ENCODE results near the gene DCPS. TPM values are rescaled to one million over a fixed set of nuclear protein-coding genes. Genes with fewer than 3 reads are reported as not detected.

DCPS gene
- total RNA-seq, 1 donor = 6.2 TPM

- peaks cover 20% of the 10 kb centered on the region for H3K4me1 ChIP-seq (ENCODE audit: insufficient read depth, low read length)
- no peaks in the 10 kb centered on the region for H3K27me3 ChIP-seq (ENCODE audit: insufficient read depth, low read length)
- H3K9me3 ChIP-seq (ENCODE audit: low read depth, low read length) = no peaks in the 10 kb centered on the region
- H3K4me3 ChIP-seq (ENCODE audit: low read length) = no peak overlapping the region
These were observed 25.9 kb downstream of the DCPS start for GRCh38 chr11:126329644-126330211.

- H3K4me1 ChIP-seq (ENCODE audit: insufficient read depth, low read length) = peaks cover 36% of the 10 kb centered on the region
- no peaks in the 10 kb centered on the region for H3K9me3 ChIP-seq (ENCODE audit: low read depth, low read length)
- H3K4me3 ChIP-seq (ENCODE audit: low read length) = no peak overlapping the region
- H3K27me3 ChIP-seq (ENCODE audit: insufficient read depth, low read length) = no peaks in the 10 kb centered on the region
These were observed 27.4 kb downstream of the DCPS start for GRCh38 chr11:126331286-126331685.

GRCh38 chr11:126332221-126332711, 28.4 kb downstream of the DCPS start:
- H3K27me3 ChIP-seq (ENCODE audit: insufficient read depth, low read length) = no peaks in the 10 kb centered on the region
- no peaks in the 10 kb centered on the region for H3K9me3 ChIP-seq (ENCODE audit: low read depth, low read length)
- no peak overlapping the region for H3K4me3 ChIP-seq (ENCODE audit: low read length)
- H3K4me1 ChIP-seq (ENCODE audit: insufficient read depth, low read length) = peaks cover 46% of the 10 kb centered on the region

- Histone ChIP-seq H3K4me1 (ENCODE audit: insufficient read depth, low read length) (peaks cover 46% of the 10 kb centered on the region), H3K4me3 (ENCODE audit: low read length) (no peak overlapping the region), H3K27me3 (ENCODE audit: insufficient read depth, low read length) (no peaks in the 10 kb centered on the region), H3K9me3 (ENCODE audit: low read depth, low read length) (no peaks in the 10 kb centered on the region)
These were observed 29.3 kb downstream of the DCPS start for GRCh38 chr11:126333142-126333541.

GRCh38 chr11:126334659-126335462, 31.0 kb downstream of the DCPS start:
- H3K27me3 ChIP-seq (ENCODE audit: insufficient read depth, low read length) = no peaks in the 10 kb centered on the region
- H3K9me3 ChIP-seq (ENCODE audit: low read depth, low read length) = no peaks in the 10 kb centered on the region
- H3K4me3 ChIP-seq (ENCODE audit: low read length) = no peak overlapping the region
- peaks cover 40% of the 10 kb centered on the region for H3K4me1 ChIP-seq (ENCODE audit: insufficient read depth, low read length)

GRCh38 chr11:126335463-126335760, 31.6 kb downstream of the DCPS start:
- Histone ChIP-seq H3K27me3 (ENCODE audit: insufficient read depth, low read length) (no peaks in the 10 kb centered on the region), H3K4me3 (ENCODE audit: low read length) (no peak overlapping the region), H3K4me1 (ENCODE audit: insufficient read depth, low read length) (peaks cover 40% of the 10 kb centered on the region), H3K9me3 (ENCODE audit: low read depth, low read length) (no peaks in the 10 kb centered on the region)

- Histone ChIP-seq H3K4me3 (ENCODE audit: low read length) (no peak overlapping the region), H3K27me3 (ENCODE audit: insufficient read depth, low read length) (no peaks in the 10 kb centered on the region), H3K4me1 (ENCODE audit: insufficient read depth, low read length) (peaks cover 37% of the 10 kb centered on the region), H3K9me3 (ENCODE audit: low read depth, low read length) (no peaks in the 10 kb centered on the region)
These were observed 32.3 kb downstream of the DCPS start for GRCh38 chr11:126336138-126336541.

GRCh38 chr11:126336671-126337101, 32.8 kb downstream of the DCPS start:
- Histone ChIP-seq H3K27me3 (ENCODE audit: insufficient read depth, low read length) (no peaks in the 10 kb centered on the region), H3K4me1 (ENCODE audit: insufficient read depth, low read length) (peaks cover 34% of the 10 kb centered on the region), H3K9me3 (ENCODE audit: low read depth, low read length) (no peaks in the 10 kb centered on the region), H3K4me3 (ENCODE audit: low read length) (no peak overlapping the region)

GRCh38 chr11:126337126-126337473, 33.2 kb downstream of the DCPS start:
- no peak overlapping the region for H3K4me3 ChIP-seq (ENCODE audit: low read length)
- H3K9me3 ChIP-seq (ENCODE audit: low read depth, low read length) = no peaks in the 10 kb centered on the region
- peaks cover 34% of the 10 kb centered on the region for H3K4me1 ChIP-seq (ENCODE audit: insufficient read depth, low read length)
- H3K27me3 ChIP-seq (ENCODE audit: insufficient read depth, low read length) = no peaks in the 10 kb centered on the region

GRCh38 chr11:126337474-126338241, 33.8 kb downstream of the DCPS start:
- no peaks in the 10 kb centered on the region for H3K27me3 ChIP-seq (ENCODE audit: insufficient read depth, low read length)
- H3K9me3 ChIP-seq (ENCODE audit: low read depth, low read length) = no peaks in the 10 kb centered on the region
- H3K4me3 ChIP-seq (ENCODE audit: low read length) = no peak overlapping the region

GRCh38 chr11:126338346-126339055, 34.6 kb downstream of the DCPS start:
- H3K9me3 ChIP-seq (ENCODE audit: low read depth, low read length) = no peaks in the 10 kb centered on the region
- H3K4me1 ChIP-seq (ENCODE audit: insufficient read depth, low read length) = peaks cover 35% of the 10 kb centered on the region
- H3K27me3 ChIP-seq (ENCODE audit: insufficient read depth, low read length) = no peaks in the 10 kb centered on the region
- no peak overlapping the region for H3K4me3 ChIP-seq (ENCODE audit: low read length)

More at GRCh38 chr11:126337474-126338241, 33.8 kb downstream of the DCPS start:
- peaks cover 35% of the 10 kb centered on the region for H3K4me1 ChIP-seq (ENCODE audit: insufficient read depth, low read length)

- Histone ChIP-seq H3K9me3 (ENCODE audit: low read depth, low read length) (no peaks in the 10 kb centered on the region), H3K4me3 (ENCODE audit: low read length) (no peak overlapping the region), H3K4me1 (ENCODE audit: insufficient read depth, low read length) (peaks cover 35% of the 10 kb centered on the region), H3K27me3 (ENCODE audit: insufficient read depth, low read length) (no peaks in the 10 kb centered on the region)
These were observed 35.4 kb downstream of the DCPS start for GRCh38 chr11:126339073-126339862.

GRCh38 chr11:126339863-126340434, 36.1 kb downstream of the DCPS start:
- H3K4me3 ChIP-seq (ENCODE audit: low read length) = no peak overlapping the region
- peaks cover 37% of the 10 kb centered on the region for H3K4me1 ChIP-seq (ENCODE audit: insufficient read depth, low read length)
- no peaks in the 10 kb centered on the region for H3K27me3 ChIP-seq (ENCODE audit: insufficient read depth, low read length)
- no peaks in the 10 kb centered on the region for H3K9me3 ChIP-seq (ENCODE audit: low read depth, low read length)
